Mucosa of descending colon (tissue), 3 donors: ENCODE data around the gene COL17A1. TPM values are rescaled to one million over a fixed set of nuclear protein-coding genes. Genes with fewer than 3 reads are reported as not detected.
A peak's percentile ranks its signal among the peaks of the same experiment; 100 is the strongest.

Experiments
- ATAC-seq: fragments of 200-7000 bp; cut with Tn5 transposase; one replicate; pipeline ENCODE4 v1.9.1; 2020; ENCODE audit warnings: mild to moderate bottlenecking, moderate library complexity
- DNase-seq, 3 donors: peaks; one replicate each; pipeline ENCODE4 v3.0.0-alpha.2; 2020
- H3K36me3 ChIP-seq: fragments of 200-600 bp; one replicate; pipeline ENCODE4 v1.8.0; 2021; ENCODE audit warnings: low read depth, mild to moderate bottlenecking
- H3K4me1 ChIP-seq: fragments of 200-600 bp; one replicate; pipeline ENCODE4 v1.8.0; 2021; ENCODE audit warnings: low read depth, mild to moderate bottlenecking
- H3K4me3 ChIP-seq: fragments of 200-600 bp; one replicate; pipeline ENCODE4 v1.8.0; 2021; ENCODE audit warnings: mild to moderate bottlenecking
- H3K9me3 ChIP-seq: fragments of 200-600 bp; one replicate; pipeline ENCODE4 v1.8.0; 2021; ENCODE audit warnings: mild to moderate bottlenecking
- CTCF ChIP-seq: fragments of 200-600 bp; IDR thresholded peaks from one replicate; pipeline ENCODE4 v1.8.0; 2022; ENCODE audit warnings: antibody characterized with exemption, mild to moderate bottlenecking
- intact Hi-C, 2 donors: fragments of 100-400 bp; cut with DNase I in 1 of 2; cut with micrococcal nuclease in 1 of 2; formaldehyde crosslinking; loops; one replicate each; pipeline versions ENCODE4 v1.11.0 to v1.11.1; 2022; cut with DNase I, micrococcal nuclease
- long read RNA-seq, 2 donors: library from polyadenylated mRNA; unstranded; transcript quantifications; one replicate each; pipeline ENCODE4 v2.0.0, GENCODE V29; 2019 to 2021
- total RNA-seq, 3 donors: library from RNA; stranded (reverse); fragmentation: NEBNext Ultra II Directional in 2 of 3; extraction: Animal tissue kit (Norgen Biotek cat#: 25700) in 2 of 3; gene quantifications; one replicate each; pipeline versions ENCODE4 v1.2.1 to v1.2.4, GENCODE V29; 2021 to 2023
- donor health status: DM: no; HTN: no; CAD: no; lungs with moderate emphysema.
- donor health status: DM: no; HTN: no; CAD: no.
- donor health status: DM: no; HTN: yes; CAD: no.

COL17A1 gene
- 100 to 1,000 TPM in 2 of 3 donors, 10 to 100 TPM in 1; 95.1 to 284 (median 119) TPM for total RNA-seq
- long read RNA-seq, donor 1, full-length matches to known transcripts: 26 of 110 reads
- long read RNA-seq, donor 1, partial matches to known transcripts: 67 of 110 reads
- long read RNA-seq, donor 1, other reads (novel, unspliced or antisense): 17 of 110 reads
- long read RNA-seq, donor 2, full-length matches to known transcripts: 3 of 15 reads
- long read RNA-seq, donor 2, partial matches to known transcripts: 7 of 15 reads
- long read RNA-seq, donor 2, other reads (novel, unspliced or antisense): 5 of 15 reads

DNA sequence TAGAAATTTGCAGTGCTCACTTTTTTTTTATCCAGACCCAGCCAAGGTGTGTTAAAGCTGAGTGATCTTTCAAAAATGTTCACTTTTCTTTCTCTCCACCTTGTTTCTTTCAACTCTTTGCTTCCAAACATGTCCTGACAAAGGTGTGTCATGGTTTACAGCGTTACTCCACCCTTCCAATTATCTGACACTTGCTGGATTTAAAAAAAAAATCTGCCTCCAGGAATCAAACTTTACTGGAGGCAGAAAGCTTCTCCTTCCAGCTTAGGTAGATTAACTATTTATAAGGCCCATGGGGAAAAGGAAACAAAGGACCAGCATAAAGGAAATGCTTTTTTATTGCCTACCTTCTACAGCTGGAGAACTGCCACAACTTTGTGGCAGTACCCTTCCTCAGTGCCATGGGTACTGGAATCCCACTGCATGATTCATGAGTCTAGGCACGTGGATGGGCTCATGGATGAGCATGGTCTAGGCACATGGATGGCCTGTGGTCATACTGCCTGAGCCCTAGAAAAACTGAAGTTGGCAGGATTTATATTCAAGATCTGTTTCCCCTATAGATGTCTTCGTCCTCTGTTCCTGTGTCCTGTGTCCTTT, at the start of gene COL17A1:
COL17A1 (minus strand) TSS at position 80 of the 600 bp plus-strand sequence. CDS start 5,207 bp downstream, outside the sequence.
- H3K9me3 ChIP-seq: no peaks in the 10 kb centered on the region
- ATAC-seq: peak; percentile 84
- H3K4me3 ChIP-seq: no peak within 1 kb of the TSS
- TF ChIP-seq CTCF: no peak
- intact Hi-C loops: no loop called here
- no peaks in the 10 kb centered on the region for H3K4me1 ChIP-seq
- H3K36me3 ChIP-seq: no peaks in the 10 kb centered on the region
- peak in 1 of 3 donors; percentile 32 for DNase-seq

GRCh38 chr10:104130041-104130440, 44.4 kb upstream of the COL17A1 start:
- no peak overlapping the region for H3K4me3 ChIP-seq
- TF ChIP-seq CTCF: no peak
- intact Hi-C loops: no loop called here

GRCh38 chr10:104128214-104128613, 42.5 kb upstream of the COL17A1 start:
- Histone ChIP-seq H3K4me3 (no peak overlapping the region), H3K4me1 (no peaks in the 10 kb centered on the region), H3K9me3 (no peaks in the 10 kb centered on the region), H3K36me3 (no peaks in the 10 kb centered on the region)
- intact Hi-C loops: no loop called here
- DNase-seq: no peak
- no peak for ATAC-seq
- TF ChIP-seq CTCF: no peak

More at GRCh38 chr10:104130041-104130440, 44.4 kb upstream of the COL17A1 start:
- Histone ChIP-seq H3K4me1 (no peaks in the 10 kb centered on the region), H3K9me3 (no peaks in the 10 kb centered on the region), H3K36me3 (no peaks in the 10 kb centered on the region)
- ATAC-seq (no peak), DNase-seq (no peak)

- ATAC-seq: peak; percentile 25
- intact Hi-C loops: no loop called here
- no peaks in the 10 kb centered on the region for H3K4me1 ChIP-seq
- no peak for TF ChIP-seq CTCF
- H3K9me3 ChIP-seq: no peaks in the 10 kb centered on the region
- no peak for DNase-seq
- H3K4me3 ChIP-seq: no peak overlapping the region
- H3K36me3 ChIP-seq: no peaks in the 10 kb centered on the region
Measured at GRCh38 chr10:104127411-104127810, 41.7 kb upstream of the COL17A1 start.

DNA sequence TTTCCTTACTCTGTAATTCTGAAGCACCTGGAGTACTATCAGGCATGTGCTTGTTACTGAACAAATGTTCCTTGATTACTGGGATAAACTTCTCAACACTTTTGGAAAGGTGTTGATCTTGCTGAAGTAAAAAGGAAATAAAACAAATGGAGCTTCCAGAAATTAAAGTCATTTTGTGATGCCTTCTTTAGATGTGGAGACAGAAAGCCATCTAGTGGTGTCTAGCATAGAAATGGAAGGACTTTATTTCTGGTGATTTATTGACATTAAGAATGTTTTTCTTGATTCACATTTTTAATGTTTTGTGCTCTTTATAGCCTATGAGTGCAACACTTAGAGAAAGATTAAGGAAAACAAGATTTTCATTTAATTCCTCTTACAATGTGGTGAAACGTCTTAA, 37.7 kb upstream of the COL17A1 start:
- Histone ChIP-seq H3K9me3 (no peaks in the 10 kb centered on the region), H3K36me3 (no peaks in the 10 kb centered on the region), H3K4me1 (peaks cover 9% of the 10 kb centered on the region), H3K4me3 (no peak overlapping the region)
- DNase-seq (no peak), ATAC-seq (no peak)
- no peak for TF ChIP-seq CTCF
- intact Hi-C loops: loop anchor here in 1 of 2 donors (5.0 kb wide), 1 partner anchor 236 kb away; no protein-coding TSS in a partner anchor
